Heart left ventricle (tissue), 16 donors: ENCODE data around the gene MIS18A. TPM values are rescaled to one million over a fixed set of nuclear protein-coding genes. Genes with fewer than 3 reads are reported as not detected.
A peak's percentile ranks its signal among the peaks of the same experiment; 100 is the strongest.

Experiments
- ATAC-seq, 4 donors: fragments of 200-7000 bp; cut with Tn5 transposase; one replicate each; pipeline ENCODE4 v1.9.1; 2020 to 2022; ENCODE audit warnings: moderate library complexity in 4 of 4, mild to moderate bottlenecking in 3 of 4, moderate number of reproducible peaks in 1 of 4
- DNase-seq, 5 donors: peaks; one replicate each; pipeline ENCODE4 v3.0.0-alpha.2; 2020
- H3K27ac ChIP-seq, 12 donors: fragments of 200-600 bp; sonication (generic) in 4 of 12; one replicate each; pipeline versions ENCODE4 v1.5.0 to v1.8.0; 2016 to 2022; ENCODE audit warnings: mild to moderate bottlenecking in 2 of 12
- H3K27me3 ChIP-seq, 9 donors: fragments of 200-600 bp; sonication (generic) in 2 of 9; one replicate each; pipeline versions ENCODE4 v1.5.1 to v1.8.0; 2016 to 2022; ENCODE audit warnings: mild to moderate bottlenecking in 3 of 9
- H3K36me3 ChIP-seq, 9 donors: fragments of 200-600 bp; sonication (generic) in 2 of 9; one replicate each; pipeline versions ENCODE4 v1.5.0 to v1.8.0; 2018 to 2022; ENCODE audit warnings: mild to moderate bottlenecking in 2 of 9
- H3K4me1 ChIP-seq, 12 donors: fragments of 200-600 bp; sonication (generic) in 4 of 12; one replicate each; pipeline versions ENCODE4 v1.5.0 to v1.8.0; 2016 to 2022; ENCODE audit warnings: mild to moderate bottlenecking in 3 of 12
- H3K4me3 ChIP-seq, 12 donors: fragments of 200-600 bp; sonication (generic) in 4 of 12; one replicate each; pipeline versions ENCODE4 v1.5.0 to v1.8.0; 2017 to 2022; ENCODE audit warnings: mild to moderate bottlenecking in 9 of 12, moderate library complexity in 4 of 12
- H3K9me3 ChIP-seq, 12 donors: fragments of 200-600 bp; sonication (generic) in 4 of 12; one replicate each; pipeline versions ENCODE4 v1.5.0 to v1.8.0; 2016 to 2022; ENCODE audit warnings: mild to moderate bottlenecking in 1 of 12
- POLR2A ChIP-seq, 2 donors: fragments of 450-650 bp; IDR thresholded peaks; one replicate each; pipeline ENCODE4 v1.6.1; 2017; ENCODE audit warnings: antibody characterized with exemption in 2 of 2, mild to moderate bottlenecking in 2 of 2, moderate library complexity in 2 of 2
- WGBS, 4 donors: extraction: QIAGEN DNeasy Blood & Tissue Kit in 2 of 4; methylation state at CpG; one replicate each; pipeline versions ENCODE4 v1.1.5 to v1.1.7; 2013 to 2018; 5-methylcytosine and 5-hydroxymethylcytosine counted together
- intact Hi-C, 10 donors: fragments of 100-400 bp; cut with DNase I; formaldehyde crosslinking; loops; one replicate each; pipeline versions ENCODE4 v1.11.1 to v1.14.2; 2022
- polyA plus RNA-seq, 2 donors: library from polyadenylated mRNA; stranded (reverse); fragments of 200-250 nt; gene quantifications; one replicate each; pipeline ENCODE4 v1.2.3, GENCODE V29; 2013
- total RNA-seq, 9 donors: library from RNA; depleted of rRNA in 2 of 9; stranded (reverse); fragments of >200 nt in 2 of 9; fragmentation: NEBNext Ultra II Directional in 3 of 9; extraction: Animal tissue kit (Norgen Biotek cat#: 25700) in 3 of 9; gene quantifications; one replicate each; pipeline versions ENCODE4 v1.1.0 to v1.2.4, GENCODE V29; 2016 to 2023
- TF ChIP-seq, protein P1 (sequence below), 12 donors: fragments of 200-600 bp; sonication (generic) in 4 of 12; IDR thresholded peaks; one replicate each; pipeline versions ENCODE4 v1.5.0 to v1.8.0; 2018 to 2022; ENCODE audit warnings: antibody characterized with exemption in 12 of 12, mild to moderate bottlenecking in 5 of 12
- donor health status: ischemic (EF 13 %, LVEDD 7.1; RV severe dilation, severe dysfunction).
- donor health status: healthy with polysubstance abuse.
- donor health status: DM: no; HTN: yes; CAD: no.
- donor health status: DM: no; HTN: no; CAD: no.
- donor health status: ischemic (EF 25% LVEDD 6.9; RV normal size, moderate dysfunction).
- donor health status: ischemic (EF 25% LVEDD 5.7; RV mildly dilated, moderate dysfunction).
- donor health status: healthy.
- donor health status: DM: yes; HTN: yes; CAD: no.
- donor health status: ischemic (EF 35%, LVEDD 5.7; RV mildly dilated, moderate dysfunction).
- donor health status: nonischemic (EF 11% LVEDD 7.7; RV severe dilation, severe dysfunction).
- donor health status: DM: yes; HTN: yes; CAD: no.
- donor health status: PGD.
- donor health status: ischemic (EF 29% LVEDD 5.4; RV normal size, mild dysfunction).
- donor health status: nonischemic (EF 23%, LVEDD 6.1; RV moderate dilation, normal function).

Gene MIS18A
- total and polyA plus RNA-seq, 11 donors: 1.4 to 4.1 (median 2.7) TPM

GRCh38 chr21:32248571-32249461 is 30.0 kb downstream of the MIS18A start:
- Histone ChIP-seq H3K36me3 (no peaks in the 10 kb centered on the region), H3K4me3 (no peak overlapping the region), H3K9me3 (peaks cover 0 to 8% (median 0%) of the 10 kb centered on the region in 12 donors), H3K27ac (peak overlapping the region in 2 of 12 donors; percentile 5 to 13), H3K4me1 (peaks cover 0 to 24% (median 7%) of the 10 kb centered on the region in 12 donors), H3K27me3 (no peaks in the 10 kb centered on the region)
- DNase-seq (no peak), ATAC-seq (no peak)
- 75 to 82% (median 78%) methylated on average over 13 to 14 of the region's 14 CpGs for WGBS, 4 donors
- intact Hi-C loops: no loop called here
- TF ChIP-seq, protein P1, sequence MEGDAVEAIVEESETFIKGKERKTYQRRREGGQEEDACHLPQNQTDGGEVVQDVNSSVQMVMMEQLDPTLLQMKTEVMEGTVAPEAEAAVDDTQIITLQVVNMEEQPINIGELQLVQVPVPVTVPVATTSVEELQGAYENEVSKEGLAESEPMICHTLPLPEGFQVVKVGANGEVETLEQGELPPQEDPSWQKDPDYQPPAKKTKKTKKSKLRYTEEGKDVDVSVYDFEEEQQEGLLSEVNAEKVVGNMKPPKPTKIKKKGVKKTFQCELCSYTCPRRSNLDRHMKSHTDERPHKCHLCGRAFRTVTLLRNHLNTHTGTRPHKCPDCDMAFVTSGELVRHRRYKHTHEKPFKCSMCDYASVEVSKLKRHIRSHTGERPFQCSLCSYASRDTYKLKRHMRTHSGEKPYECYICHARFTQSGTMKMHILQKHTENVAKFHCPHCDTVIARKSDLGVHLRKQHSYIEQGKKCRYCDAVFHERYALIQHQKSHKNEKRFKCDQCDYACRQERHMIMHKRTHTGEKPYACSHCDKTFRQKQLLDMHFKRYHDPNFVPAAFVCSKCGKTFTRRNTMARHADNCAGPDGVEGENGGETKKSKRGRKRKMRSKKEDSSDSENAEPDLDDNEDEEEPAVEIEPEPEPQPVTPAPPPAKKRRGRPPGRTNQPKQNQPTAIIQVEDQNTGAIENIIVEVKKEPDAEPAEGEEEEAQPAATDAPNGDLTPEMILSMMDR (IDR thresholded peaks at IDR 0.05): no peak
- TF ChIP-seq POLR2A (IDR thresholded peaks at IDR 0.05): no peak

DNA sequence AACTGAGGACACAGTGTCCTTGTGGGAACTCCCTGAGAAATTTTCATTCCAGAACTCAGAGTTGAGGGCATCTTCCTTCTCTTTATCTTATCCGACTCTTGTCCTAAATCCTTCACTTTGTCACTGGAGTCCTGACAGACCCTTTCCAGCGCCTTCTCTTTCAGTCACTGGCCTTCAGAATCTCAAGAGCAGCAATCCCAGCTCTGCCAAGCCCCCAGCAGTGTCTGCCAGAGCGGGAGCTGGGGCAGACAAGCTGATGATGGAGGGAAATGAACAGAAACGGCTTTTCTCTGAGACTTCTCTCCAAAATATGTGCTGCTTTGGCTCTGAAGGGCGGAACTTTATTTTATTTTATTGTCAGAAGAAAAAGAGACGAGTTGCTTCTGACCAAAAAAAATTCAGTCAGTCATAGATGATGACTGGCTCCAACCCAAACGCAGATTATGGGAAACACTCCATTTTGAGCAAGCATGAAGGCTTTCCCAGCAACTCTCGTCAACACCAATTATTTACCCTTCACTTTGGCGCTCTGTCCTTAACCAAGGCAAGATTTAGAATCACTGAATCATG is 32.2 kb downstream of the MIS18A start:
- ATAC-seq (no peak), DNase-seq (no peak)
- intact Hi-C loops: no loop called here
- Histone ChIP-seq H3K27me3 (no peaks in the 10 kb centered on the region), H3K36me3 (no peaks in the 10 kb centered on the region), H3K4me3 (no peak overlapping the region), H3K4me1 (peaks cover 0 to 16% (median 4%) of the 10 kb centered on the region in 12 donors), H3K9me3 (peaks cover 0 to 8% (median 0%) of the 10 kb centered on the region in 12 donors), H3K27ac (peak overlapping the region in 1 of 12 donors; percentile 37)
- whole genome bisulfite sequencing, 4 donors: 73 to 82% (median 77%) methylated on average over 9 of the region's 9 CpGs
- TF ChIP-seq, protein P1 (IDR thresholded peaks at IDR 0.05): no peak
- no peak for TF ChIP-seq POLR2A (IDR thresholded peaks at IDR 0.05)

DNA sequence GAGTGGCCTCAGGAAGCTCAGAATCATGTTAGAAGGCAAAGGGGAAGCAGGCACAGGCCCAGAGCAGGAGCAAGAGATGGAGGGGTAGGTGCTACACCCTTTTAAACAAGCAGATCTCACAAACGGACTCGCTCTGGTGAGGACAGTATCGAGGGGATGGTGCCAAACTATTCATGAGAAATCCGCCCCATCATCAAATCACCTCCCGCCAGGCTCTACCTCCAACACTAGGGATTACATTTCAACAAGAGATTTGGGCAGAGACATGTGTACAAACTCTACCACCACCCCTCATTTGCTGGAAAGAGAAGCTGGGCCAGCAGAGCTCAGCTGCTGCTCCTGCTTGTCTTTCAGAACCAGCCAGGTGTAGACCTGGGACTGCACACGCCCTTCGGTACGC is 32.9 kb downstream of the MIS18A start:
- intact Hi-C loops: no loop called here
- Histone ChIP-seq H3K4me3 (no peak overlapping the region), H3K4me1 (peaks cover 0 to 16% (median 4%) of the 10 kb centered on the region in 12 donors), H3K9me3 (peaks cover 0 to 5% (median 0%) of the 10 kb centered on the region in 12 donors), H3K27ac (no peak overlapping the region), H3K27me3 (no peaks in the 10 kb centered on the region), H3K36me3 (no peaks in the 10 kb centered on the region)
- 88 to 95% (median 94%) methylated on average over 8 of the region's 8 CpGs for WGBS, 4 donors
- no peak for ATAC-seq
- DNase-seq: no peak
- TF ChIP-seq, protein P1 (IDR thresholded peaks at IDR 0.05): no peak
- no peak for TF ChIP-seq POLR2A (IDR thresholded peaks at IDR 0.05)
